Glutamatergic neuron (in vitro differentiated cells): Measurements from ENCODE around the gene ZNF79. TPM values are rescaled to one million over a fixed set of nuclear protein-coding genes. Genes with fewer than 3 reads are reported as not detected.
A peak's percentile ranks its signal among the peaks of the same experiment; 100 is the strongest.

Experiments
- DNase-seq: peaks from one replicate; pipeline ENCODE4 v3.0.0; 2022
- H3K27ac Mint-ChIP-seq: one replicate; pipeline ENCODE4 v1.8.0; 2020; ENCODE audit warnings: mild to moderate bottlenecking, mixed read lengths, inconsistent platforms; ENCODE audit not compliant: unreplicated experiment
- H3K27me3 Mint-ChIP-seq: one replicate; pipeline ENCODE4 v1.8.0; 2020; ENCODE audit warnings: mild to moderate bottlenecking, moderate library complexity, mixed read lengths, inconsistent platforms; ENCODE audit not compliant: unreplicated experiment
- H3K36me3 Mint-ChIP-seq: one replicate; pipeline ENCODE4 v1.8.0; 2020; ENCODE audit warnings: mild to moderate bottlenecking, mixed read lengths, inconsistent platforms; ENCODE audit not compliant: unreplicated experiment
- H3K4me1 Mint-ChIP-seq: one replicate; pipeline ENCODE4 v1.8.0; 2020; ENCODE audit warnings: mild to moderate bottlenecking, low read depth, mixed read lengths, inconsistent platforms; ENCODE audit not compliant: unreplicated experiment
- H3K4me3 Mint-ChIP-seq: one replicate; pipeline ENCODE4 v1.8.0; 2020; ENCODE audit warnings: mild to moderate bottlenecking, mixed read lengths, inconsistent platforms; ENCODE audit not compliant: unreplicated experiment
- H3K9me3 Mint-ChIP-seq: one replicate; pipeline ENCODE4 v1.8.0; 2020; ENCODE audit warnings: mild to moderate bottlenecking, moderate library complexity, mixed read lengths, inconsistent platforms; ENCODE audit not compliant: unreplicated experiment
- CTCF ChIP-seq: fragments of 200-600 bp; sonication (generic); IDR thresholded peaks from one replicate; pipeline ENCODE4 v1.5.0; 2021; ENCODE audit not compliant: partially characterized antibody, unreplicated experiment
- total RNA-seq: library from RNA; stranded (reverse); fragmentation: NEBNext Ultra II Directional; extraction: Animal tissue kit (Norgen Biotek cat#: 25700); gene quantifications from one replicate; pipeline ENCODE4 v1.2.1, GENCODE V29; 2021; ENCODE audit not compliant: unreplicated experiment

ZNF79 gene
- total RNA-seq, 1 donor from 2014 or later, result 10.0 TPM

- Mint-ChIP-seq H3K9me3 (peaks cover 3% of the 10 kb centered on the region), H3K27me3 (peaks cover 6% of the 10 kb centered on the region), H3K4me1 (peaks cover 14% of the 10 kb centered on the region), H3K27ac (peak overlapping the region; percentile 53), H3K36me3 (no peaks in the 10 kb centered on the region), H3K4me3 (no peak overlapping the region)
- no peak for DNase-seq
- TF ChIP-seq CTCF, result no peak
Observed at GRCh38 chr9:127407492-127407843, 16.7 kb upstream of the ZNF79 start.

GRCh38 chr9:127411122-127411521 is 13.1 kb upstream of the ZNF79 start:
- no peaks in the 10 kb centered on the region for H3K36me3 Mint-ChIP-seq
- peaks cover 5% of the 10 kb centered on the region for H3K27me3 Mint-ChIP-seq
- no peaks in the 10 kb centered on the region for H3K9me3 Mint-ChIP-seq
- no peak overlapping the region for H3K27ac Mint-ChIP-seq
- no peak overlapping the region for H3K4me3 Mint-ChIP-seq
- TF ChIP-seq CTCF, result no peak
- DNase-seq, result no peak
- peaks cover 5% of the 10 kb centered on the region for H3K4me1 Mint-ChIP-seq

- H3K4me1 Mint-ChIP-seq, result peaks cover 7% of the 10 kb centered on the region
- H3K36me3 Mint-ChIP-seq, result no peaks in the 10 kb centered on the region
- no peak overlapping the region for H3K27ac Mint-ChIP-seq
- DNase-seq, result no peak
- no peak overlapping the region for H3K4me3 Mint-ChIP-seq
- no peak for TF ChIP-seq CTCF
- peaks cover 2% of the 10 kb centered on the region for H3K9me3 Mint-ChIP-seq
- H3K27me3 Mint-ChIP-seq, result peaks cover 4% of the 10 kb centered on the region
Observed at GRCh38 chr9:127415141-127415540, 9.0 kb upstream of the ZNF79 start.

- Mint-ChIP-seq H3K27ac (no peak overlapping the region), H3K9me3 (peaks cover 2% of the 10 kb centered on the region), H3K27me3 (peaks cover 4% of the 10 kb centered on the region), H3K36me3 (no peaks in the 10 kb centered on the region), H3K4me3 (no peak overlapping the region), H3K4me1 (peaks cover 7% of the 10 kb centered on the region)
- no peak for DNase-seq
- no peak for TF ChIP-seq CTCF
Observed at GRCh38 chr9:127415657-127416056, 8.5 kb upstream of the ZNF79 start.

GRCh38 chr9:127417131-127418036 is 6.8 kb upstream of the ZNF79 start:
- Mint-ChIP-seq H3K4me1 (peaks cover 7% of the 10 kb centered on the region), H3K36me3 (no peaks in the 10 kb centered on the region), H3K27ac (no peak overlapping the region), H3K9me3 (peaks cover 2% of the 10 kb centered on the region), H3K27me3 (peaks cover 4% of the 10 kb centered on the region), H3K4me3 (no peak overlapping the region)
- TF ChIP-seq CTCF, result no peak
- DNase-seq, result no peak
